Loucy (cell line): ENCODE measurements around the gene SERPING1.

ENCODE experiments used
- H2AFZ ChIP-seq: fragments of 200-600 bp; sonication (generic); 2 replicates; pipeline ENCODE4 v1.6.0; 2016; ENCODE audit warnings: antibody characterized with exemption, mild to moderate bottlenecking, low read length, moderate library complexity
- H3F3A ChIP-seq: fragments of 200-600 bp; 2 replicates; pipeline ENCODE4 v1.6.0; 2016; ENCODE audit warnings: antibody characterized with exemption, low read depth, mild to moderate bottlenecking
- H3K27me3 ChIP-seq: fragments of 200-600 bp; sonication (generic); 2 replicates; pipeline ENCODE4 v1.6.1; 2014; ENCODE audit warnings: low read length, mild to moderate bottlenecking; ENCODE audit not compliant: insufficient read depth, poor library complexity, severe bottlenecking
- H3K36me3 ChIP-seq: fragments of 200-600 bp; sonication (generic); 2 replicates; pipeline ENCODE4 v1.6.1; 2016; ENCODE audit warnings: low read length; ENCODE audit not compliant: insufficient read depth
- H3K4me1 ChIP-seq: fragments of 200-600 bp; sonication (generic); 2 replicates; pipeline ENCODE4 v1.5.1; 2014; ENCODE audit warnings: low read length, mild to moderate bottlenecking; ENCODE audit not compliant: insufficient read depth, poor library complexity, severe bottlenecking
- H3K4me2 ChIP-seq: fragments of 200-600 bp; sonication (generic); 2 replicates; pipeline ENCODE4 v1.6.0; 2014; ENCODE audit warnings: antibody characterized with exemption, low read length, low read depth, mild to moderate bottlenecking; ENCODE audit not compliant: poor library complexity, severe bottlenecking
- H3K4me3 ChIP-seq: fragments of 200-600 bp; sonication (generic); 2 replicates; pipeline ENCODE4 v1.5.1; 2014; ENCODE audit warnings: low read length, mild to moderate bottlenecking, mixed read lengths; ENCODE audit not compliant: poor library complexity, severe bottlenecking
- H3K79me2 ChIP-seq: fragments of 200-600 bp; sonication (generic); 2 replicates; pipeline ENCODE4 v1.6.1; 2014; ENCODE audit warnings: low read length; ENCODE audit not compliant: insufficient read depth
- H3K9ac ChIP-seq: fragments of 200-600 bp; sonication (generic); 2 replicates; pipeline ENCODE4 v1.6.0; 2014; ENCODE audit warnings: mild to moderate bottlenecking, low read depth, low read length, moderate library complexity; ENCODE audit not compliant: poor library complexity, severe bottlenecking
- H3K9me2 ChIP-seq: fragments of 200-600 bp; sonication (generic); replicated peaks from 2 replicates; pipeline ENCODE4 v1.6.1; 2016; ENCODE audit warnings: low read depth, low read length, mixed read lengths
- H3K9me3 ChIP-seq: fragments of 200-600 bp; sonication (generic); 2 replicates; pipeline ENCODE4 v1.6.1; 2014; ENCODE audit warnings: mild to moderate bottlenecking, antibody characterized with exemption, low read length, low read depth; ENCODE audit not compliant: insufficient read depth
- H4K20me1 ChIP-seq: fragments of 200-600 bp; sonication (generic); 2 replicates; pipeline ENCODE4 v1.6.0; 2014; ENCODE audit warnings: antibody characterized with exemption, low read length, mild to moderate bottlenecking; ENCODE audit not compliant: insufficient read depth, poor library complexity, severe bottlenecking
- EZH2phosphoT487 ChIP-seq: fragments of 200-600 bp; IDR thresholded peaks from 2 replicates; pipeline ENCODE4 v1.6.1; 2018; ENCODE audit warnings: antibody characterized with exemption, mild to moderate bottlenecking, moderate library complexity, borderline replicate concordance
- TF ChIP-seq, protein P1 (sequence below): fragments of 200-600 bp; sonication (generic); conservative IDR thresholded peaks from 2 replicates; pipeline ENCODE4 v1.5.1; 2014; ENCODE audit warnings: mild to moderate bottlenecking, antibody characterized with exemption, low read length

SERPING1 gene

GRCh38 chr11:57566005-57566904, 31.2 kb upstream of the SERPING1 start:
- H3K4me3 ChIP-seq, result peak overlapping the region; percentile 87
- peak overlapping the region; percentile 94 for H3K9ac ChIP-seq
- peaks cover 34% of the 10 kb centered on the region for H3K4me1 ChIP-seq
- peak overlapping the region; percentile 93 for H3K4me2 ChIP-seq
- H3K79me2 ChIP-seq, result peaks cover 58% of the 10 kb centered on the region
- no peaks in the 10 kb centered on the region for H3K9me2 ChIP-seq
- TF ChIP-seq, protein P1, sequence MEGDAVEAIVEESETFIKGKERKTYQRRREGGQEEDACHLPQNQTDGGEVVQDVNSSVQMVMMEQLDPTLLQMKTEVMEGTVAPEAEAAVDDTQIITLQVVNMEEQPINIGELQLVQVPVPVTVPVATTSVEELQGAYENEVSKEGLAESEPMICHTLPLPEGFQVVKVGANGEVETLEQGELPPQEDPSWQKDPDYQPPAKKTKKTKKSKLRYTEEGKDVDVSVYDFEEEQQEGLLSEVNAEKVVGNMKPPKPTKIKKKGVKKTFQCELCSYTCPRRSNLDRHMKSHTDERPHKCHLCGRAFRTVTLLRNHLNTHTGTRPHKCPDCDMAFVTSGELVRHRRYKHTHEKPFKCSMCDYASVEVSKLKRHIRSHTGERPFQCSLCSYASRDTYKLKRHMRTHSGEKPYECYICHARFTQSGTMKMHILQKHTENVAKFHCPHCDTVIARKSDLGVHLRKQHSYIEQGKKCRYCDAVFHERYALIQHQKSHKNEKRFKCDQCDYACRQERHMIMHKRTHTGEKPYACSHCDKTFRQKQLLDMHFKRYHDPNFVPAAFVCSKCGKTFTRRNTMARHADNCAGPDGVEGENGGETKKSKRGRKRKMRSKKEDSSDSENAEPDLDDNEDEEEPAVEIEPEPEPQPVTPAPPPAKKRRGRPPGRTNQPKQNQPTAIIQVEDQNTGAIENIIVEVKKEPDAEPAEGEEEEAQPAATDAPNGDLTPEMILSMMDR, result no peak
- TF ChIP-seq EZH2phosphoT487, result no peak
- no peaks in the 10 kb centered on the region for H3K9me3 ChIP-seq
- no peaks in the 10 kb centered on the region for H3K27me3 ChIP-seq
- 0 out of 2 replicates have a peak overlapping the region, but pooled peaks have one; percentile 11 for H2AFZ ChIP-seq
- no peaks in the 10 kb centered on the region for H3K36me3 ChIP-seq
- no peaks in the 10 kb centered on the region for H3F3A ChIP-seq
- H4K20me1 ChIP-seq, result peaks cover 4% of the 10 kb centered on the region

DNA sequence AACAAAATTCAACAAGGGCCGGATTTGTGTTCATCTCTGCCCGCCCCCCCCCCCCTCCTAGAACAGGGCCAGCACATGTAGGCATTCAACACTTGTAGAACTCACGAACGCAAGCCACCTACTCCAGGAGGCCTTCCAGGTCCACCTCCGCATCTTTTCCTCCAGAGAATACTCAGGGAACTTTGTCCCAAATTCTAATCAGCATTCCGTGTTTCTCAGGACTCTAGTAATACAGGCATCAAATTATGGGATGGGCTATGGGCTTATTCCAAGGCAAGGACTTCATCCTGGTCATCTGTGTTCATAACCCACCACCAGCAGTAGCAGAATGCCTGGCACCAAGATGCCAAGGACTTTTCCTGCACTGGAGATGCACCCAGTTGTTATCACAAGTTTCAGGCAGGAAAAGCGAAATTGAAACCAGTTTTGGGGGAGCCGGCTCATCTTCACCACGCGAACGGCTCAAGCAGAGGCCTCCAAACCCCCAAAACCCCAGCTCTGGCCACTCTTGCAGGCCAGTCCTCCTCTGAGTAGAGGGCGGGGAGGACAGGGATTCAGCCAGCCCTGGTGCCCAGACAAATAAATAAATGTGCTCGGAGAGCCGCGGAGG, 30.5 kb upstream of the SERPING1 start:
- H3F3A ChIP-seq, result no peaks in the 10 kb centered on the region
- no peaks in the 10 kb centered on the region for H3K36me3 ChIP-seq
- H3K79me2 ChIP-seq, result peaks cover 51% of the 10 kb centered on the region
- H4K20me1 ChIP-seq, result peaks cover 4% of the 10 kb centered on the region
- peaks cover 42% of the 10 kb centered on the region for H3K4me1 ChIP-seq
- H2AFZ ChIP-seq, result peak overlapping the region; percentile 99
- no peaks in the 10 kb centered on the region for H3K9me2 ChIP-seq
- H3K27me3 ChIP-seq, result no peaks in the 10 kb centered on the region
- H3K9me3 ChIP-seq, result no peaks in the 10 kb centered on the region
- H3K4me3 ChIP-seq, result peak overlapping the region; percentile 87
- peak overlapping the region; percentile 93 for H3K4me2 ChIP-seq
- peak overlapping the region; percentile 94 for H3K9ac ChIP-seq
- TF ChIP-seq EZH2phosphoT487, result no peak

GRCh38 chr11:57567515-57568329, 29.8 kb upstream of the SERPING1 start, which contains the start of gene UBE2L6:
UBE2L6 (minus strand) TSS chr11:57567672; CDS start chr11:57567611, 61 bp downstream.
- Histone ChIP-seq H3K79me2 (peaks cover 44% of the 10 kb centered on the region), H3K4me1 (peaks cover 43% of the 10 kb centered on the region), H3K36me3 (no peaks in the 10 kb centered on the region), H3K4me3 (peak within 1 kb of the TSS; percentile 87), H3K9me2 (no peaks in the 10 kb centered on the region), H3K9ac (peak within 1 kb of the TSS; percentile 94), H2AFZ (peak within 1 kb of the TSS; percentile 99), H4K20me1 (peaks cover 4% of the 10 kb centered on the region), H3F3A (no peaks in the 10 kb centered on the region), H3K27me3 (no peaks in the 10 kb centered on the region), H3K4me2 (peak within 1 kb of the TSS; percentile 93), H3K9me3 (no peaks in the 10 kb centered on the region)
- TF ChIP-seq, protein P1, result no peak; the same call in 1 of the 2 replicates
- no peak for TF ChIP-seq EZH2phosphoT487
